Coronary artery (tissue), 2 donors: Measurements from ENCODE around the gene POLR2J2.
"Not testable (repeated sequence)": the region's sequence is repeated elsewhere in the genome, so short reads cannot be mapped to it uniquely, and the experiment has no call there.

ENCODE experiments used
- DNase-seq: peaks from one replicate; pipeline ENCODE4 v3.0.0-alpha.2; 2017; ENCODE audit warnings: low spot score
- H3K27ac ChIP-seq, 2 donors: fragments of 200-600 bp; sonication (generic); one replicate each; pipeline ENCODE4 v1.5.1; 2016 to 2019
- H3K4me3 ChIP-seq: fragments of 200-600 bp; sonication (generic); 2 replicates; pipeline ENCODE4 v1.5.1; 2016; ENCODE audit warnings: mild to moderate bottlenecking, moderate library complexity

POLR2J2 gene

DNA sequence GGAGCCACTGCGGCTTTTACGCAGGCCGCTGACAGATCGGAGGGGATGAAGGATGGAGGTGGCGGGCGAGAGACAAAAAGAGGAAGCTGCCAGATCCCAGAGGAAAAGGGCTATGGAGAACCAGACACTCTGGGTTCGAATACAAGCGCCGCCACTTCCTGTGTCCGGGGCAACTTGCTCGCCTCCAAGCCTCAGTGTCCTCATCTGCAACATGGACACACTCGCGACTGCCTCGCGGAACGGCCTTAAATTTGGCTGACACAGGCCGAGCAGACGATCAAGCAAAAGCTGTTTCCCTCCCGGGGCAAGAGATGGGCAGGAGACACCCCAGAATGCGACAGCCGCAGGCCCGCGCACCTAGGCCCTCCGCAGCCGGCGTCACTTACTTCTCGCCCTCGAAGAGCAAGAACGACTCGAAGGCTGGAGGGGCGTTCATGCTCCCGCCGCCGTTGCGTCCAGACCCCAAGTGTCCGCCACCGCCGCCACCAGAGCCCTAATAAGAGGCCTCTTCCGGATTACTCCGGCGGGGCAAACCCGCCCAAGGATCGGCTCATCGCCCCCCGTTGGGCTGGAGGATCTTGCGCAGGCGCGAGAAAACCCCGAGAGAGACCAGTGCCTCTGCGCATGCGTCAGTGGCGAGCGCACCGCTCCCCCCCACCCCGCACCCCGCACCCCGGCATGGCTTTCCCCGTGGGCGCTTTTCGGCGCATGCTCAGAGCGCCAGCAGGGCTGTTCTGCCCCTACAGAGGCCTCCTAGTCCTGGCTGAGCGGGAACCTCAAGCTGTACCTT lies at the start of gene POLR2J2:
Gene POLR2J2, minus strand, starts transcription at position 498 of the 790 bp plus-strand sequence. Its CDS starts 62 bp downstream, at position 436.
- peak within 1 kb of the TSS in 1 of 2 donors; percentile 54 for H3K27ac ChIP-seq
- DNase-seq, result peak; percentile 76
- H3K4me3 ChIP-seq, result peak within 1 kb of the TSS; percentile 65

DNA sequence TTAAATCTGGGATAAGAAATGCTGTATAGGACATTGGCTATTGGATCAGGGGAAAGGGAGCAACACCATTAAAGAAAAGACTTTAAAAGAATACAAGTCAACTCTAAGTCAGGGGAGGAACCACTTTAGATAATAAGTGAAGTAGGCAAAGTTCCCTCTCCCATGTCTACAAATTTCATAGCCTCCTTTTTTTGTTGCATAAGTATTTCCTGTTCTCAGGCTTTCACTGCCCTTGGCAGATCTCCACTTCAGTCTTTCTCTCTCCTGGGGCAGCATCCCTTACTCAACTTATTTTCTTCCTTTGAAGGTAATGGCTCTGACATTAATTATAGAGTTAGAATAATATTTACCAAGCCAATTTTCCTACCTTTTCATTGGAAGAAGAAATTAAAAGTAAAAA lies 47.0 kb upstream of the POLR2J2 start:
- not testable (repeated sequence) for H3K27ac ChIP-seq, DNase-seq, H3K4me3 ChIP-seq

DNA sequence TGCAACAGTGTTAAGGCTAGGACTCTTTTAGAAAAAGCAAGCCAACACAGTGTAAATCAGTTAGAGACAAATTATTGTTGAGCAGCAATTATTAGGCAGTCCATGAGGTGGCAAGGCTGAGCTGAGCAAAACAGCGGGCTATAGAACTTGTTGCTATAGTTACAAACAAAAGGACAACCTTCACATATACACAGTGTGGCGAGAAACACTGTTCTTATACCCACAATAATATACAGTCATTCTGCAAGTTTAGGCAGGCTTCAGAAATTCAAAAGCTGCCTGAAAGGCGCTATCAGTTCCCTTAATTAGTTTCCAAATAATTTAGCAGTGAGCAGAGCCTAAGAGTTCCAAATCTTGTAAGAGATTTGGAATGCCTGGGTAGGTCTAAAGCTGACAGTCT lies 44.3 kb upstream of the POLR2J2 start:
- not testable (repeated sequence) for H3K27ac ChIP-seq, DNase-seq, H3K4me3 ChIP-seq

DNA sequence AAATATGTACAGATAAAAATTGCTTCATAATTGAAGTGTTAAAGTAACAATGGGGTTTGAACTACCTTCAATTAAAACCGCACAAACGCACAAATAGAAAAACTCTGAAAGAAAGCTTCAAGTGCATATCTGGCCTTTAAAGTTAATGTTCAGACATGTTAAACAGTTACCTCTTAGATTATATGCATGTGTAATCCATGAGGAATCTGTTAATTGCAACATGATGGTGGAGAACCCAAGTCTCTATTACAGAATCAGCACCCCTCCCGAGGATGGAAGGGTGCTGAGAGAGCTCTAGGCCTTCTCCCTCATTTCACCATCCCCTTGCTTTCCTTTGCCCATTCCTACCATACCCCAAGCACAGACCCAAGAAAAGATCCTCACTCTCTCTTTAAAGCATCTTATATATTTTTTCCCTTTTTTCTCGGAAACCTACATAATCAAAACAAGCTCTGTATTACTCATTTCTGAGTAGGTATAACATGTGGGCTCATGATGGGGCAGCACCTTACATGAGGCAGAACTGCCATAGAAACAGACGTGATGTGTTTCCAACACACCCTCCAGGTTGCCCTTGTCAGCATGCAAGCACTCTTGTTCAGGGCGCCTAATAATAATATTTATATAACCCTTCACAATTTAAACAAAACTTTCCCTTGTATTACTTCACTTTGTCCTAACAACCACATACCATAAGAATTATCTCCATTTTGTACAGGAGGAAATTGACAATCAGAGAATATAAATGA lies 43.5 kb upstream of the POLR2J2 start:
- not testable (repeated sequence) for DNase-seq, H3K4me3 ChIP-seq, H3K27ac ChIP-seq

DNA sequence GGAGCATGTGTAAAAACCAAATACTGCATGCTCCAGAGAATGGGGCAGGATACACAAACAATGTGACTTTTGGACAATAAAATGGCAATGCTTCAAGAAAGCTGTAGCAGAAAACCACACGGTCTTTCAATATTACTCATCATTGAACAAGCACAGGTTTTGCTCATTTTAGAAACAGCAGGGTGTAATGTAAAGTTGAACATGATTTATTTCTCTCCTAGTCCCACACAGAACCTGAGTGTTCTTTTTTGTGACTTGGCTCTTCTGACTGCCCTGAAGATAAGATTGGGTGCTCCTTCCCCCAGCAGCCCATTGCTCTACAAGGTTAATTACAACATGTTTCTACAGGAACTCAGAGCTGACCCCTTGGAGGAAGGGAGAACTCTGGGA lies 42.2 kb upstream of the POLR2J2 start:
- not testable (repeated sequence) for DNase-seq

DNA sequence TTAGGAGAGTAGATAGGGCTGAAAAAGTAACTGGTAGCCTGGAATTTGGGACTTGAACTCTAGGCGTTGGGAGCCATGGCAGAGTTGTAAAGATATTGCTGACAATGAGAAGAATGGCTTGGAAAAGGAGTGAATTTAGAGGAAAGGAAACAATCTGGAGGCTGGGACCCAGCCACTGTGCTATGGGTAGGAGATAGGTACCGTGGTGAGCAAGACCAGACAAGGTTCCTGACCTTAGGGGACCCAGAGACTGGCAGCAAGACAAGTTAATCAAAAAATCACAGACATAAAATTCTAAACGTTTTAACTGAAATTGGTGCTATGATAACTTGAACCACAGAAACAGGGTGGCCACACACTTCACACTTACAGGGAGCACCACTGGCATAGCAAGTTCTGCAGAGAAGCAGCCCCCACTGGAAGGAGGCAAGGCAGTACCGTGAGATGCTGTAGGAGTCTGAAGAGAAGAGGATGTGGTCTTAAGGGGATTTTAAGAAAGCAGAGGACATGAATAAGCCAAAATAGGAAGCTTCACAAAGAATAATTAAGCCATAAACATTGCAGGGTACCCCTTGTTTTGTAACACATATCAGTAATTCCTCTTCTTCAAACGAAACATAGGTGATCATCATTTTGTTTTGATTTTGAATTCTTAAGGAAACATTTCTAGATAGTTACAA lies 41.7 kb upstream of the POLR2J2 start:
- not testable (repeated sequence) for DNase-seq, H3K27ac ChIP-seq, H3K4me3 ChIP-seq

More for the DNA sequence above, 42.2 kb upstream of the POLR2J2 start:
- not testable (repeated sequence) for H3K27ac ChIP-seq, H3K4me3 ChIP-seq

DNA sequence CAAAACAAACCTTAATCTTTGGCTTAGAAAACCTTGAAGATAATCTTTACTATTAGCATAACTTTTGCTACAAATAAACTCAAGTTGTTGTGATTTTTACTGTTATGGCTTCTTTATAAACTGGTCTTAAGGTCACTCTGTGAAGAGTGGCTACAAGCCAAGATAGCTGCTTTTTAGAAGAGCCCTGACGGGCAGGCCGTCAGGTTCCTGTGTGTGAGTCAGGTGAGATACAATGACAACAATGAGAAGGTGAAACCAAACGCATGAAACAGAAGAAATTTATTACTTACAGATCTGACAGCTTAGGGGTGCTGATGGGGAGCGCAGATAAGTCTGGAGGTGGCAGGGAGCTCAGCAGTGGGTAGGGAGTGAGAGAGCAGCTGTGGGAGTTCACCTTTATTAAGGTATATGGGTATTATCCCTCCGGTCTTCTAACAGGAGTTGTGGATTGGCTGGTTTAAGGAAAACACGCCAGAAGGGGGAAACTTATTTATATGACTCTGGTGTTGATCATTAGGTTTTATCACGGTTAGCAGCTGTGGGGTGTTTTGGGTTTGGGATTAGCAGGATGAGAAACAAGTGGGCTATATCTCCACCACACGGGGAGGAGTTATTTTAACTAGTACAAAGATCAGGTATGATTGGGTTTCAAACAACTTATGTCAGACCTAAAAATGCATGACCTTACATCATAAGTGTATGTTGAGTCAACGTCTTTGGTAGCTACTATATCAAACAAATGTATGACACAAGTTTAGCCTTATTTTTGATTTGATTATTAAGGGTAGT lies 27.7 kb upstream of the POLR2J2 start:
- DNase-seq, result not testable (repeated sequence)

DNA sequence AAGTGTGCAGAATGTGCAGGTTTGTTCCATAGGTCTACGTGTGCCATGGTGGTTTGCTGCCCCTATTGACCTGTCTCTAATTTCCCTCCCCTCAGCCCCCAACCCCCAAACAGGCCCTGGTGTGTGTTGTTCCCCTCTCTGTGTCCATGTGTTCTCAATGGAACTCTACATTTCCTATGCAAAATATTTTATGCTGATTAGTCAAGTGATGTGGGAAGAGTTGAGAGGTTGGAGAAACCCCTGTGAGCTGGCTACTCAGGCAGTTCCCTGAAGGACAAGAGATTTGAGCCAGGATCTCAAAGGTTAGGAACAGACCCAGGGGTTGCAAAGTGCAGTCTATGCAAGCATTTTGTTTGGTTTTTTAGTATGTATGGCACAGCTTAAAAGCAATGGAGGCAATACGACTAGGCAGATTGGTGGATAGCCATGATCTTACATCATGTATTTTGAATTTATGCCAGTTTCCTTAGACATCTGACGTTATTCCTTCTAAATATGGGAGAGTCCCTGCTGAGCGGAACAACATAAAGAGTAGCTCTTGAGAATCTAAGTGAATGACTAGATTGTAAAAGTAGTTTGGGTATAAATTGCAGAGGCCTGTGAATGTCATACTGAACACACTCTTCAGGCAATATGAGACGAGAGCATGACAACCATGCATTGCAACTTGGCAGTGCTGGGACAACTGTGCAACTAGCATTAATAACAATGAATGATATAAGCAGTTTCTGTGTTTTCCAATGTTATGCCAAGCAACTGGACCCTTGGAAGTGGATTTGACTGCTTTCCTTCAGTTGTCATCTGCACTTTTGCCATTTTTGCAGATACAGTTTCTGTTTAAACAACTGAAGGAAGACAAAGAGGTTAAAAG lies 26.4 kb upstream of the POLR2J2 start:
- H3K27ac ChIP-seq, H3K4me3 ChIP-seq, DNase-seq: not testable (repeated sequence)

More for the DNA sequence above, 27.7 kb upstream of the POLR2J2 start:
- H3K27ac ChIP-seq, H3K4me3 ChIP-seq: not testable (repeated sequence)

DNA sequence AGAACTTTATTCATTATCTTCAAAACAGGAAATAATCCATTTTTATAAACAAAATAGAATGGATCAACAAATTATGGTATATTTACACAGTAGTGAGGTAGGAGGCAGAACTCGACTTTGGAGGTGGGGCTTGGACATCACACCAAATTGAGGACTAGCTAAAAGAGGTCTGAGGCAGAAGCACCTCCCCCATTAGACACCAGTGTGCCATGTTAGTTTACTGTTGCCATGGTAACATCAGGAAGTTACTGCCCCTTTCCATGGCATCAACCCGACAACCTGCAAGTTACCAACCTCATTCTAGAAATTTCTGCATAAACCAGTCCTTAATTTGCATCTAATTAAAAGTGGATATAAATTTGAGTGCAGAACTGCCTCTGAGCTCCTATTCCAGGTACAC lies 24.5 kb upstream of the POLR2J2 start:
- not testable (repeated sequence) for DNase-seq, H3K27ac ChIP-seq, H3K4me3 ChIP-seq

DNA sequence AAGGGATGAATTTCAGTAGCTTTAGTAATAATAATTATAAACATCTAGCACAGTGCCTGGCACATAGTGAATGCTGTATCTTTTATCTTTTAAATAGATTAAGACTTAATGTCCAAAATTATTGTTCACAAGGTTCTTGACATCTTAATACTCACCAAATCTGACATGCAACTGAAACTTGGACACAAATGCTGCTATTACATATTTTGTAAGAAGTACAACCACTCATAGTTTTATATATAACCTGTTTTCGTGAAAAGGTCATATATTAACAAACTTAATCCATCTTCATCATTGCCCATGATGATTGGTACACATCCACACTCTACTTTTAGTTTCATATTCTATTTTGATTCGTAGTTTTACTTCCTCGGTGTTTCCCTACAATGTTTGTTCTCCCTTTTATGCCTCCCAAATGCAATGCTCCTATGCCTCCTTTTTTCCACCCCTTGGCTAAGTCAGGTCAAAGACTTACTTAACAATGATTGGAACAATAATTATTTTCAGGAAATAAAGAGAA lies 23.6 kb upstream of the POLR2J2 start:
- H3K27ac ChIP-seq, DNase-seq, H3K4me3 ChIP-seq: not testable (repeated sequence)

DNA sequence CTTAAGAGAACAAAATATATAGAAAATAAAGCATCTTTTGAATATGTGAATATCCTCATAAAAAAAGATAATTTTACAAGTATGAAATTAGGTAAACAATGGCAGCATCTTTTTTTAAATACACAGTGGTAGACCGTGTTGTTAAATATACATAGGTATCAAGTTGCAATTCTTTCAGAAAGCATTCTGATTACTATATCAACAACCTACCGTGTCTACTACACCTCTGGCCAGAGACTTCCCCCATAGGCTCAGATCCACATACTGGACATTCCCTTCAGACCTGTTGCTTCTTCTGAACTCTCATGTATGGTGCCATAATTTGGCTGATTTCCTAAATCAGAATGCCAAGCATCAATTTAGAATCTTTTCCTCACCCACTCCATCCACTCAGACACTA lies 22.5 kb upstream of the POLR2J2 start:
- DNase-seq, H3K4me3 ChIP-seq, H3K27ac ChIP-seq: not testable (repeated sequence)

DNA sequence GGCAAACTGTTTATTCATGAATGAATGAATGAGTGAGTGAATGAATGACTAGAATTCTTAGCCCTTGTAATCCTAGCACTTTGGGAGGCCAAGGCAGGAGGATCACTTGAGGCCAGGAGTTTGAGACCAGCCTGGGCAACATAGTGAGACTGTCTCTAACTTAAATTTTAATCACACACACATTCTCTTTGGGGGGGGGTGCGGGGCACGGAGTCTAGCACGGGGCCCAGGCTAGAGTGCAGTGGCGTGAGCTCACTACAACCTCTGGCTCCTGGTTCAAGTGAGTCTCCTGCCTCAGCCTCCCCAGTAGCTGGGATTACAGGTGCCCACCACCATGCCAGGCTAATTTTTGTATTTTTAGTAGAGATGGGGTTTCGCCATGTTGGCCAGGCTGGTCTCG lies 19.1 kb upstream of the POLR2J2 start:
- H3K4me3 ChIP-seq, DNase-seq, H3K27ac ChIP-seq: not testable (repeated sequence)

DNA sequence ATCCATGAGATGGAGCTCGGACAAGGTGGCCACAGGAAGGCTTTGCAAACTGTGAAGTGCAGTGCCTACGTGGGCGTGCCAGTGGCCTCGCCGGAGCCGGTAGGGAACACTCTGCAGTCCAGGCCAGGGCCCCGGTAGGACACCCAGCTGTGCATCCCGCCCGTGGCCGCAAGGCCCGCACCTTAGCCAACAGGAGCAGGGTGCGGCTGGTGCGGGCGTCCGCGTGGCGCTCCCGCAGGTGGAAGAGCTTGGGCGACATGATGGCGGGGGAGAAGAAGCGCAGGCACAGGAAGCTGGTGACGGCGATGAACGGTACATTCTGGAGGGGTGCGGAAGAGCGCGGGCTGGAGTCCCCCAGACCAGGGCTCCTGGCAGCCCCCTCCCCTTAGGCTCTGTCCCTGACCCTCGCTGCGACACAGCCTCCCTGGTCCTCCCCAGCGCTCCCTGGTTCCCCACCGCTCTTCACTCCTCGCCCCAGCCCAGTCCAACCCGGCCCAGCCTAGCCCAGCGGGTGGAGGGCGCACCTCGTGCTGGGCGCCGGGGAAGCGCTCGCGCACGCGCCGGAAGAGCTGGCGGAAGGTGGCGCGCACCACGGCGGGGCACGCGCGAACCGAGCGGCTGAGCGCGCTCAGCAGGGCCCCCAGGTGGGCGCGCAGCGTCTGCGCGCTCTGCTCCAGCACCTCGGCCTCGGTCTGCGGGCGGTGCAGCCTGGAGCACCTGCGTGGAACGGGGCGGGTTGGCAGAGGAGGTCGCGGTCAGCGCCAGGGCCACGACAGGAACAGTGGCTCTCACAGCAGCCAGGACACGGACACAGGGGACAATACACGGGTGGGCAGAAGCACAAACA lies 18.2 kb upstream of the POLR2J2 start:
- H3K27ac ChIP-seq, DNase-seq, H3K4me3 ChIP-seq: not testable (repeated sequence)

DNA sequence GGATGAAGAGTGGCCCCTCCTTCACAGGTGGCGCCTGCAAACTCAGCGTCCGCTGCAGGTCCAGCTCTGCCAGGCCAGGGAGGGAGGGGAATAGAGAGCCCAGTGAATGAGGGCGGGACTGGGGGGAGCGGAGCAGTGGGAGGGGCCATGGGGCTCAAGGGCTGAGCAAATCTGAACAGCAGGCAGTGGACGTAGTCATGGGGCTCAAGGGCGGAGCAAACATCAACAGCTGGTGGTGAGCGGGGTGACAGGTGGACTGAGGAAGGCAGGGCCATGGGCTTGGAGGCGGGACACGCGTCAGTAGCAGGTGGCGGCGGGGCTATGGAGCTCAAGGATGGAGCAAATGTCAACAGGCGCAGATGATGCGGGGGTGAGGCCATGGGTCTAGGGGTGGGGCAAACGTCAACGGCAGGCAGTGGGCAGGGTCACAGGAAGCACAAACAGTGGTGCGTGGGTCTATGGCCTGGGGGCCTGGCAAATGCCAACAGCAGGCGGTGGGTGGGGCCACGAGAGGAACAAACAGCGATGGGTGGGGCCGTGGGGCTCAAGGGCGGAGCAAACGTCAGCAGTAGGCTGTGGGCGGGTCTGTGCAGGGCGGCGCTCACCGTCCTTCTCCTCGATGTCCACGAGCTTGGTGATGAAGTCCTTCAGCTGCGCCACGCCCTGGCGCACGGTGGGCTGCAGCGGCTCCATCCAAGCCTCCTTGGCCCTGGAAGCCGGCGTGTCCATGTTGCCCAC lies 17.0 kb upstream of the POLR2J2 start:
- not testable (repeated sequence) for H3K4me3 ChIP-seq, DNase-seq

DNA sequence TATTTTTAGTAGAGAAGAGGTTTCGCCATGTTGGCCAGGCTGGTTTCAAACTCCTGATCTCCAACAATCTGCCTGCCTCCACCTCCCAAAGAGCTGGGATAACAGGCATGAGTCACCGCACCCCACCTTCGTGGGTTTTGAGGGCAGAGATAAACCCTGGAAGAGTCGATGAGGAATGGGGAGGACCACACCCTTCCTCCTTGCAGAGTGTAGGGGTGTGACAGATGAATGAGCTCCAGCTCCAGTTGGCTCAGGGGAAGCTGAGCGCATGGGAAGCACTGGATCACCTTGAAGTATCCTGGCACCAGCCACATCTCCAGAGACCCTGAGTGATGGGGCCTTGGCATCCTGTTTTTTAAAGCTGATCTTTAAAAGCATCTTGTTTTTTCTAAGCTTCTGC lies 11.1 kb upstream of the POLR2J2 start:
- H3K27ac ChIP-seq, H3K4me3 ChIP-seq, DNase-seq: not testable (repeated sequence)

More for the DNA sequence above, 17.0 kb upstream of the POLR2J2 start:
- H3K27ac ChIP-seq, result not testable (repeated sequence)

DNA sequence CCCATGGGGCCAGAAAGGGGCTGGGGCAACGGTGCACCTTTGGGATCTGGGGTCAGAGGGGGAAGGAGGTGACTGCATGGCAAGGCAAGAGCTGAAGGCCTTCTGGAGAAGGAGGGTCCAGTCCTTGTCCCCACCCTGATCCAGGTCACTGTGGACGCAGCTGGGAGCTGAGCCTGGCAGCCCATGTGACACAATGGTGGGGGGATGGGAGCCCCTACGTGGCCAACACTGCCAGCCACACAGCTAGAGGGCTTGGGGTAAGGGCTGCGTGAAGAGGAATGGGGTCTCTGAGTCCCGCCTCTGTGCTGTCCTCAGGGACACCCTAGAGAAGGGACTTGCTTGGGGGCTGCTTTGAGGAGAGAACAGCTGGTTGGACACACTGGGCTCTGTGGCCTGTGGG lies 9.3 kb upstream of the POLR2J2 start:
- H3K4me3 ChIP-seq, DNase-seq, H3K27ac ChIP-seq: not testable (repeated sequence)
